ENCODE results near the gene AFF1.

GRCh38 chr4:87080462-87080861 is 145.7 kb downstream of the AFF1 start:
- TF ChIP-seq NFIC (IDR thresholded peaks at IDR 0.05) (no peak), EP300 (IDR thresholded peaks at IDR 0.05; ENCODE audit: borderline replicate concordance) (no peak), REST (IDR thresholded peaks at IDR 0.05; ENCODE audit: low read depth) (no peak), RAD21 (IDR thresholded peaks at IDR 0.05; ENCODE audit: low read depth) (no peak), TEAD4 (IDR thresholded peaks at IDR 0.05) (no peak), ZBTB7A (IDR thresholded peaks at IDR 0.05; ENCODE audit: low read depth) (no peak), CREB1 (IDR thresholded peaks at IDR 0.05; ENCODE audit: low read depth) (no peak), CEBPB (IDR thresholded peaks at IDR 0.05) (no peak), MAX (IDR thresholded peaks at IDR 0.05) (no peak), YY1 (IDR thresholded peaks at IDR 0.05; ENCODE audit: low read depth) (no peak)
